GM13976 (cell line): Measurements from ENCODE around the gene KCNIP1.

ENCODE experiments used
- DNase-seq: peaks from one replicate; pipeline ENCODE4 v3.0.0; 2012; ENCODE audit warnings: low spot score
- CTCF ChIP-seq: IDR thresholded peaks from 2 replicates; pipeline ENCODE4 v1.5.1; 2012; ENCODE audit warnings: borderline replicate concordance, mild to moderate bottlenecking; ENCODE audit not compliant: insufficient read depth; ENCODE audit errors: extremely low read depth, missing control alignments, control extremely low read depth
- in situ Hi-C: fragments of 300-500 bp; cut with MboI; formaldehyde crosslinking; loops from one replicate; pipeline ENCODE4 v1.12.0; 2022; ENCODE audit warnings: low sequenced_read_pairs, mixed read lengths, inconsistent platforms; ENCODE audit not compliant: unreplicated experiment

The KCNIP1 gene

GRCh38 chr5:170716396-170716795 lies 212.6 kb downstream of the KCNIP1 start:
- no peak for TF ChIP-seq CTCF
- in situ Hi-C loops, result no loop called here
- no peak for DNase-seq

- DNase-seq, result no peak
- no peak for TF ChIP-seq CTCF
- in situ Hi-C loops, result no loop called here
Measured at GRCh38 chr5:170719551-170719950, 215.7 kb downstream of the KCNIP1 start.

- in situ Hi-C loops, result no loop called here
- TF ChIP-seq CTCF, result no peak
- no peak for DNase-seq
Measured at GRCh38 chr5:170720179-170720578, 216.4 kb downstream of the KCNIP1 start.

DNA sequence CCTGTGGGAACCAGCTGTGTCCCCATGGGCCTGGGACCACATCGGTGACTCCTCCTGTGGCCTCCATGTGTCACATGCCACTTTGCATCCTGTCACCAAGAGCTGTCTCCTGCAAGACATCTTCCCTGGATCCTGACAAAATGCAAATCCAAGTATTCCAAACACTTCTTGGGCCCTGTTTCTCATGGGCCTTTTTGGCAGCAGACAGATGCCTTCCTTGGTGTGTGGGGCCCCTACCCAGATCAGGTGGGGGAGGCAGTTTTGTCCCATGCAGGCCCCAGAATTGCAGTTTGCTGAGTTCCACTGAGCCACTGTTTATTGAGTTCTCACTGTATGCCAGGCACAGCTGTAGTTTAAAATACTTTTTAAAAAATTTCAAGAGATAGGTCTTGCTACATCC lies 217.2 kb downstream of the KCNIP1 start:
- in situ Hi-C loops, result no loop called here
- no peak for DNase-seq
- TF ChIP-seq CTCF, result no peak

- DNase-seq, result no peak
- no peak for TF ChIP-seq CTCF
- in situ Hi-C loops, result no loop called here
Measured at GRCh38 chr5:170721681-170722080, 217.9 kb downstream of the KCNIP1 start.

GRCh38 chr5:170722316-170722715 lies 218.5 kb downstream of the KCNIP1 start:
- in situ Hi-C loops, result no loop called here
- TF ChIP-seq CTCF, result no peak

DNA sequence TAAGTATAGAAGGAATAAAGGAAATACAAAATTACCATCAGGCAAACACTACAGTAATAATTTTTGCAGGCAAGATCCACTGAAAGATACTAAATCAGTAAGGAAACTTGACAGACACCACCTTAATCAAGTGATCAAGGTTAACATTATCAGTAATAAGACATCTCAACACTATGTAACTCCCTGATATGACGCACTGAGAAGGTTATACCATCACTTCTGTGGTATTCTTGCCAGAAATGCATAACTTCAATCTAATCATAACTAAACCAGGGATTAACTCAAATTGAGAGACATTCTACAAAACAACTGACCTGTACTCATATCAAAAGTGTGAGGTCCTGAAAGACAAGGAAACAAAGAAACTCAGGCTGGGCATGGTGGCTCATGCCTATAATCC lies 227.2 kb downstream of the KCNIP1 start:
- no peak for TF ChIP-seq CTCF
- in situ Hi-C loops, result loop anchor here (25.0 kb wide), 1 partner anchor 606 kb away; no protein-coding TSS in a partner anchor
- DNase-seq, result no peak

More at GRCh38 chr5:170722316-170722715, 218.5 kb downstream of the KCNIP1 start:
- DNase-seq, result no peak
